Stomach (tissue), 9 donors: Measurements from ENCODE around the gene NFYA. TPM values are rescaled to one million over a fixed set of nuclear protein-coding genes. Genes with fewer than 3 reads are reported as not detected.
A peak's percentile ranks its signal among the peaks of the same experiment; 100 is the strongest.

Source experiments
- DNase-seq, 2 donors: peaks; one replicate each; pipeline versions ENCODE4 v3.0.0 to v3.0.0-alpha.2; 2013 to 2019
- H3K27ac ChIP-seq, 5 donors: fragments of 200-600 bp in 4 of 5; sonication (generic) in 4 of 5; one replicate each; pipeline ENCODE4 v1.5.1; 2013 to 2019; ENCODE audit warnings: mild to moderate bottlenecking in 1 of 5, moderate library complexity in 1 of 5
- H3K27me3 ChIP-seq, 3 donors: fragments of 200-600 bp; sonication (generic); one replicate each; pipeline ENCODE4 v1.5.1; 2017 to 2019; ENCODE audit warnings: mixed run types in 1 of 3
- H3K36me3 ChIP-seq, 4 donors: fragments of 200-600 bp; sonication (generic); 1 replicate in 3 of 4; 2 replicates in 1 of 4; pipeline ENCODE4 v1.5.1; 2016 to 2019
- H3K4me1 ChIP-seq, 4 donors: fragments of 200-600 bp; sonication (generic); one replicate each; pipeline ENCODE4 v1.5.1; 2016 to 2019
- H3K4me3 ChIP-seq, 4 donors: fragments of 200-600 bp; sonication (generic) in 3 of 4; one replicate each; pipeline ENCODE4 v1.5.1; 2016 to 2019; ENCODE audit warnings: mild to moderate bottlenecking in 1 of 4
- H3K9me3 ChIP-seq, 4 donors: fragments of 200-600 bp; sonication (generic); one replicate each; pipeline ENCODE4 v1.5.1; 2016 to 2019
- CTCF ChIP-seq, 7 experiments: fragments of 450-650 bp in 4 of 7; fragments of 200-600 bp in 3 of 7; sonication (generic) in 3 of 7; IDR thresholded peaks; one replicate each; pipeline ENCODE4 v1.5.1; 2016 to 2019; ENCODE audit warnings: antibody characterized with exemption in 7 of 7, control low read depth in 2 of 7, mild to moderate bottlenecking in 1 of 7
- EP300 ChIP-seq: sonication (generic); formaldehyde crosslinking; IDR thresholded peaks from one replicate; pipeline ENCODE4 v1.6.1; 2017; ENCODE audit warnings: antibody characterized with exemption
- POLR2A ChIP-seq, 4 donors: fragments of 450-650 bp; IDR thresholded peaks; one replicate each; pipeline ENCODE4 v1.6.1; 2016; ENCODE audit warnings: antibody characterized with exemption in 4 of 4, control low read depth in 2 of 4, mild to moderate bottlenecking in 1 of 4, moderate library complexity in 1 of 4
- POLR2AphosphoS5 ChIP-seq, 3 donors: sonication (generic); formaldehyde crosslinking; IDR thresholded peaks; one replicate each; pipeline ENCODE4 v1.6.1; 2016; ENCODE audit warnings: antibody characterized with exemption in 3 of 3
- WGBS, 5 donors: extraction: QIAGEN DNeasy Blood & Tissue Kit in 3 of 5; methylation state at CpG; one replicate each; pipeline versions ENCODE4 v1.1.5 to v1.1.7; 2013 to 2018; 5-methylcytosine and 5-hydroxymethylcytosine counted together
- intact Hi-C: fragments of 100-400 bp; cut with DNase I; formaldehyde crosslinking; loops from one replicate; pipeline ENCODE4 v1.15.1; 2023; ENCODE audit warnings: low total_unique reads
- polyA plus RNA-seq, 3 donors: library from polyadenylated mRNA; stranded (reverse); fragments of 200-250 nt; gene quantifications; one replicate each; pipeline ENCODE4 v1.2.3, GENCODE V29; 2013
- total RNA-seq, 5 donors: library from RNA; depleted of rRNA; stranded (reverse); fragments of >200 nt; gene quantifications; one replicate each; pipeline versions ENCODE4 v1.1.0 to v1.2.3, GENCODE V29; 2014 to 2016
- donor health status: healthy with polysubstance abuse.
- donor health status: Bipolar disorder and iron deficiency.
- donor health status: healthy.

NFYA gene
- total and polyA plus RNA-seq, 8 donors: 5.0 to 35.0 (median 13.4) TPM

- Histone ChIP-seq H3K27me3 (no peaks in the 10 kb centered on the region), H3K4me3 (no peak overlapping the region), H3K36me3 (peaks cover 13 to 44% (median 34%) of the 10 kb centered on the region in 4 donors), H3K4me1 (peaks cover 17 to 55% (median 41%) of the 10 kb centered on the region in 4 donors), H3K9me3 (no peaks in the 10 kb centered on the region), H3K27ac (no peak overlapping the region)
- intact Hi-C loops: no loop called here
- DNase-seq: no peak
- WGBS, 5 donors: 82 to 89% (median 83%) methylated on average over 3 of the region's 3 CpGs
- TF ChIP-seq CTCF (IDR thresholded peaks at IDR 0.05) (no peak), POLR2AphosphoS5 (IDR thresholded peaks at IDR 0.05) (no peak), EP300 (no peak), POLR2A (IDR thresholded peaks at IDR 0.05) (no peak)
These were observed 5.3 kb downstream of the NFYA start for GRCh38 chr6:41078101-41078500.

- no peak overlapping the region for H3K4me3 ChIP-seq
- DNase-seq: no peak
- H3K4me1 ChIP-seq: peaks cover 16 to 61% (median 46%) of the 10 kb centered on the region in 4 donors
- WGBS, 5 donors: 80 to 94% (median 87%) methylated on average over 1 of the region's 1 CpG
- H3K27me3 ChIP-seq: no peaks in the 10 kb centered on the region
- no peaks in the 10 kb centered on the region for H3K9me3 ChIP-seq
- intact Hi-C loops: no loop called here
- peaks cover 18 to 51% (median 43%) of the 10 kb centered on the region in 4 donors for H3K36me3 ChIP-seq
- no peak for TF ChIP-seq CTCF (IDR thresholded peaks at IDR 0.05)
- TF ChIP-seq POLR2A (IDR thresholded peaks at IDR 0.05): no peak
- no peak for TF ChIP-seq EP300
- TF ChIP-seq POLR2AphosphoS5 (IDR thresholded peaks at IDR 0.05): no peak
- H3K27ac ChIP-seq: no peak overlapping the region
These were observed 6.3 kb downstream of the NFYA start for GRCh38 chr6:41079080-41079479.

GRCh38 chr6:41080621-41081020, 7.8 kb downstream of the NFYA start:
- intact Hi-C loops: no loop called here

GRCh38 chr6:41083072-41083471, 10.3 kb downstream of the NFYA start:
- H3K27ac ChIP-seq: no peak overlapping the region
- no peak overlapping the region for H3K4me3 ChIP-seq
- peaks cover 40 to 88% (median 76%) of the 10 kb centered on the region in 4 donors for H3K36me3 ChIP-seq
- DNase-seq: no peak
- H3K27me3 ChIP-seq: no peaks in the 10 kb centered on the region
- intact Hi-C loops: no loop called here
- H3K4me1 ChIP-seq: peaks cover 0 to 26% (median 13%) of the 10 kb centered on the region in 4 donors
- TF ChIP-seq POLR2A (IDR thresholded peaks at IDR 0.05): no peak
- TF ChIP-seq POLR2AphosphoS5 (IDR thresholded peaks at IDR 0.05): no peak
- no peak for TF ChIP-seq EP300
- no peak for TF ChIP-seq CTCF (IDR thresholded peaks at IDR 0.05)
- H3K9me3 ChIP-seq: no peaks in the 10 kb centered on the region

More at GRCh38 chr6:41080621-41081020, 7.8 kb downstream of the NFYA start:
- H3K27me3 ChIP-seq: no peaks in the 10 kb centered on the region
- H3K4me3 ChIP-seq: no peak overlapping the region
- TF ChIP-seq POLR2AphosphoS5 (IDR thresholded peaks at IDR 0.05) (no peak), EP300 (no peak), POLR2A (IDR thresholded peaks at IDR 0.05) (no peak), CTCF (IDR thresholded peaks at IDR 0.05) (no peak)
- H3K36me3 ChIP-seq: peaks cover 34 to 67% (median 58%) of the 10 kb centered on the region in 4 donors
- 77 to 90% (median 82%) methylated on average over 2 of the region's 2 CpGs for WGBS, 5 donors
- H3K27ac ChIP-seq: peak overlapping the region in 1 of 5 donors; percentile 1
- H3K9me3 ChIP-seq: no peaks in the 10 kb centered on the region
- peaks cover under 1 to 47% (median 31%) of the 10 kb centered on the region in 4 donors for H3K4me1 ChIP-seq
- DNase-seq: no peak
